ENCODE results near the gene METTL23.

GRCh38 chr17:76747716-76748363 is 21.2 kb downstream of the METTL23 start:
- TF ChIP-seq ZNF274 (IDR thresholded peaks at IDR 0.05; ENCODE audit: low read depth, low read length) = no peak
- TF ChIP-seq CTCF (IDR thresholded peaks at IDR 0.05 in 2 of 3, conservative IDR thresholded peaks at IDR 0.05 in 1 of 3; ENCODE audit: borderline replicate concordance in 1 of 3, insufficient read depth in 1 of 3, low read depth in 2 of 3, low read length in 2 of 3) = no peak
- TF ChIP-seq MAX (IDR thresholded peaks at IDR 0.05) = no peak
- no peak for TF ChIP-seq POLR2AphosphoS5 (IDR thresholded peaks at IDR 0.05; ENCODE audit: low read depth, low read length)
- TF ChIP-seq SRF (IDR thresholded peaks at IDR 0.05; ENCODE audit: low read depth) = no peak
- TF ChIP-seq POLR2A (IDR thresholded peaks at IDR 0.05; ENCODE audit: borderline replicate concordance, extremely low read depth, insufficient read depth, insufficient read length) = no peak

Measured in HCT116 (cell line).